GM13976 (cell line): Measurements from ENCODE around the gene RGL1.

Experiments used
- DNase-seq: peaks from one replicate; pipeline ENCODE4 v3.0.0; 2012; ENCODE audit warnings: low spot score
- CTCF ChIP-seq: IDR thresholded peaks from 2 replicates; pipeline ENCODE4 v1.5.1; 2012; ENCODE audit warnings: borderline replicate concordance, mild to moderate bottlenecking; ENCODE audit not compliant: insufficient read depth; ENCODE audit errors: extremely low read depth, missing control alignments, control extremely low read depth
- in situ Hi-C: fragments of 300-500 bp; cut with MboI; formaldehyde crosslinking; loops from one replicate; pipeline ENCODE4 v1.12.0; 2022; ENCODE audit warnings: low sequenced_read_pairs, mixed read lengths, inconsistent platforms; ENCODE audit not compliant: unreplicated experiment

RGL1 gene

GRCh38 chr1:183920651-183921050 is 115.7 kb downstream of the RGL1 start:
- no peak for DNase-seq
- no peak for TF ChIP-seq CTCF
- in situ Hi-C loops: loop anchor here (5.0 kb wide), 1 partner anchor 273 kb away; no protein-coding TSS in a partner anchor

GRCh38 chr1:183922197-183922596 is 117.3 kb downstream of the RGL1 start:
- no peak for TF ChIP-seq CTCF
- in situ Hi-C loops: loop anchor here (5.0 kb wide), 1 partner anchor 275 kb away; no protein-coding TSS in a partner anchor
- DNase-seq: no peak

GRCh38 chr1:183925947-183926346 is 121.0 kb downstream of the RGL1 start:
- no peak for DNase-seq
- TF ChIP-seq CTCF: no peak
- in situ Hi-C loops: no loop called here

GRCh38 chr1:183926983-183927382 is 122.1 kb downstream of the RGL1 start:
- TF ChIP-seq CTCF: no peak
- in situ Hi-C loops: no loop called here
- no peak for DNase-seq

- no peak for TF ChIP-seq CTCF
- DNase-seq: no peak
- in situ Hi-C loops: no loop called here
Measured at GRCh38 chr1:183931646-183932271, 126.8 kb downstream of the RGL1 start.

GRCh38 chr1:183932412-183932811 is 127.5 kb downstream of the RGL1 start:
- in situ Hi-C loops: no loop called here
- no peak for DNase-seq

More at GRCh38 chr1:183932412-183932811, 127.5 kb downstream of the RGL1 start:
- no peak for TF ChIP-seq CTCF
